ENCODE data around the gene PAWR. TPM values are rescaled to one million over a fixed set of nuclear protein-coding genes. Genes with fewer than 3 reads are reported as not detected.

PAWR gene
- total and polyA plus RNA-seq, 10 of the 15 experiments (the other 5 are each of a cell fraction or from before 2014, with no cell fraction given) = 8.1 to 70.6 (median 24.2) TPM

DNA sequence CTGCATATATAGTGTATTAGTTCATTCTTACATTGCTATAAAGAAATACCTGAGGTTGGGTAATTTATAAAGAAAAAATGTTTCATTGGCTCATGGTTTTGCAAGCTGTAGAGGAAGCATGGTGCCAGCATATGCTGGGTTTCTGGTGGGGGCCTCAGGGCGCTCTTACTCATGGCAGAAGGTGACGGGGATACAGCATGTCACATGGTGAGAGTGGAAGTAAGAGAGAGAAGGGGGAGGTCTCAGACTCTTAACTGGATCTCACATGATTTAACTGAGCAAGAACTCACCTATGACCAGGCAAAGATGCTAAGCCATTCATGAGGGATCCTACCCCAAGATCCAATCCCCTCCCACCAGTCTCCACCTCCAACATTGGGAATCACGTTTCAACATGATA lies 15.9 kb upstream of the PAWR start (continued):
- TF ChIP-seq SUPT20H (IDR thresholded peaks at IDR 0.05; ENCODE audit: borderline replicate concordance, control insufficient read depth, low read depth, low read length) = no peak

DNA sequence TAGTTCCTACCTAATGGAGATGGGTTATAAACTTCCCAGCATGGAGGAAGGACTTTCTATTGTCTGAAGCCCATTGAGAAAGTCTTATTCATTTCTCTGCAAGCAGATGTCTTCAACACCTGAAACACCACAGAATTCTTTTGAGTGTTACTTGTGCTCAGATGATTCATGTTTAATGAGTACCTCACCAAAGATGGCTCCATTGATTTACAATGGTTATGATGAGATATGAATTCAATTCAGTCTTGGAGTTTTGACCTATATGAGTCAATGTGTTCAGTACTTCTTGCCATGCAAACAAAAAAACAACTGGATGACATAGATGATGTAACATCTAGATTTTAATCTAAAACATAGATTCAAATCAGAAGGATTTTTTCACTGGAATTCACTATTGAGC lies 15.4 kb upstream of the PAWR start:
- H3K79me2 ChIP-seq (ENCODE audit: control insufficient read depth, insufficient read depth, low read length) = no peaks in the 10 kb centered on the region
- no TSS peak for BruUV-seq (replicated peaks)
- DNase-seq (ENCODE audit: low read depth, low spot score) (no peak), ATAC-seq (no peak), FAIRE-seq (no peak)
- no peak overlapping the region for H3K27ac ChIP-seq (ENCODE audit: control insufficient read depth, insufficient read depth)
- in situ Hi-C loops (cut with MboI) = no loop called here
- H3K36me3 ChIP-seq (ENCODE audit: control insufficient read depth in 2 of 2, insufficient read depth in 2 of 2, low read length in 1 of 2) = no peaks in the 10 kb centered on the region
- CTCF ChIA-PET = no interaction called here
- intact Hi-C loops (cut with micrococcal nuclease; ENCODE audit: unreplicated experiment) = no loop called here
- TF ChIP-seq FOXM1 (IDR thresholded peaks at IDR 0.05; ENCODE audit: low read depth, low read length) (no peak), ZNF622 (IDR thresholded peaks at IDR 0.05) (no peak), BMI1 (IDR thresholded peaks at IDR 0.05; ENCODE audit: borderline replicate concordance) (no peak), TAF1 (IDR thresholded peaks at IDR 0.05; ENCODE audit: borderline replicate concordance, low read depth, low read length) (no peak), GATAD2B (conservative IDR thresholded peaks at IDR 0.05; ENCODE audit: low read depth) (no peak), ZNF384 (IDR thresholded peaks at IDR 0.05; ENCODE audit: borderline replicate concordance, low read depth, low read length) (no peak), ZBED1 (IDR thresholded peaks at IDR 0.05; ENCODE audit: borderline replicate concordance) (no peak), ESRRA (IDR thresholded peaks at IDR 0.05; ENCODE audit: low read length) (no peak), ZZZ3 (IDR thresholded peaks at IDR 0.05; ENCODE audit: control insufficient read depth, insufficient read length, low read depth) (no peak), RAD21 (IDR thresholded peaks at IDR 0.05; ENCODE audit: insufficient read depth, low read depth, low read length) (no peak), YBX1 (IDR thresholded peaks at IDR 0.05) (no peak)
- TF ChIP-seq, protein P1, sequence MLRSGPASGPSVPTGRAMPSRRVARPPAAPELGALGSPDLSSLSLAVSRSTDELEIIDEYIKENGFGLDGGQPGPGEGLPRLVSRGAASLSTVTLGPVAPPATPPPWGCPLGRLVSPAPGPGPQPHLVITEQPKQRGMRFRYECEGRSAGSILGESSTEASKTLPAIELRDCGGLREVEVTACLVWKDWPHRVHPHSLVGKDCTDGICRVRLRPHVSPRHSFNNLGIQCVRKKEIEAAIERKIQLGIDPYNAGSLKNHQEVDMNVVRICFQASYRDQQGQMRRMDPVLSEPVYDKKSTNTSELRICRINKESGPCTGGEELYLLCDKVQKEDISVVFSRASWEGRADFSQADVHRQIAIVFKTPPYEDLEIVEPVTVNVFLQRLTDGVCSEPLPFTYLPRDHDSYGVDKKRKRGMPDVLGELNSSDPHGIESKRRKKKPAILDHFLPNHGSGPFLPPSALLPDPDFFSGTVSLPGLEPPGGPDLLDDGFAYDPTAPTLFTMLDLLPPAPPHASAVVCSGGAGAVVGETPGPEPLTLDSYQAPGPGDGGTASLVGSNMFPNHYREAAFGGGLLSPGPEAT (IDR thresholded peaks at IDR 0.05; ENCODE audit: low read depth) = no peak
- no peaks in the 10 kb centered on the region for H4K20me1 ChIP-seq (ENCODE audit: control insufficient read depth, insufficient read depth)
- POLR2A ChIA-PET = no interaction called here
- no peak overlapping the region for H3K9ac ChIP-seq (ENCODE audit: control insufficient read depth, insufficient read depth, low read length)
- H3K27me3 ChIP-seq (replicated peaks in 1 of 2; ENCODE audit: control insufficient read depth in 2 of 2, insufficient read depth in 2 of 2, low read length in 1 of 2) = no peaks in the 10 kb centered on the region; a peak in 1 of 4 replicates
- H3K4me3 ChIP-seq = no peak overlapping the region
- H3K4me1 ChIP-seq (ENCODE audit: control insufficient read depth, insufficient read depth, low read length) = no peaks in the 10 kb centered on the region
- SMC1A ChIA-PET (ENCODE audit: uncharacterized antibody, unreplicated experiment) = no interaction called here
- no peak overlapping the region for H3K4me2 ChIP-seq (ENCODE audit: control insufficient read depth, insufficient read depth)
- H2AFZ ChIP-seq (ENCODE audit: control insufficient read depth, low read depth, low read length) = no peak overlapping the region
- RAD21 ChIA-PET (ENCODE audit: unreplicated experiment) = no interaction called here
- no peaks in the 10 kb centered on the region for H3K9me3 ChIP-seq (replicated peaks; ENCODE audit: control insufficient read depth, insufficient read depth, low read length)
